AG09309 (cell line): ENCODE data around the gene CAMKK1.

Experiments
- DNase-seq: peaks from one replicate; pipeline ENCODE4 v3.0.0-alpha.2; 2010; ENCODE audit warnings: low read depth
- H3K4me3 ChIP-seq: 2 replicates; pipeline ENCODE4 v1.5.1; 2011; ENCODE audit warnings: mild to moderate bottlenecking, low read depth, low read length, moderate library complexity; ENCODE audit not compliant: control insufficient read depth
- CTCF ChIP-seq: IDR thresholded peaks from 2 replicates; pipeline ENCODE4 v1.5.1; 2011; ENCODE audit warnings: mild to moderate bottlenecking, low read depth, low read length, inconsistent platforms; ENCODE audit not compliant: insufficient read depth, control insufficient read depth; ENCODE audit errors: missing control alignments

CAMKK1 gene

GRCh38 chr17:3892095-3892998, 506 bp downstream of the CAMKK1 start:
- TF ChIP-seq CTCF, result no peak
- no peak for DNase-seq
- H3K4me3 ChIP-seq, result peak overlapping the region; percentile 61

- no peak for TF ChIP-seq CTCF
- DNase-seq, result no peak
- peak overlapping the region; percentile 61 for H3K4me3 ChIP-seq
These were observed 1.2 kb downstream of the CAMKK1 start for GRCh38 chr17:3891626-3892094.

- no peak for DNase-seq
- H3K4me3 ChIP-seq, result no peak overlapping the region
- TF ChIP-seq CTCF, result no peak
These were observed 2.0 kb downstream of the CAMKK1 start for GRCh38 chr17:3890878-3891219.

- DNase-seq, result no peak
- TF ChIP-seq CTCF, result no peak
- no peak overlapping the region for H3K4me3 ChIP-seq
These were observed 2.6 kb downstream of the CAMKK1 start for GRCh38 chr17:3890082-3890877.

- TF ChIP-seq CTCF, result no peak
- no peak overlapping the region for H3K4me3 ChIP-seq
- DNase-seq, result no peak
These were observed 3.4 kb downstream of the CAMKK1 start for GRCh38 chr17:3889325-3890012.
